HG02938 (cell line): ENCODE data around the gene FZR1.
"Not testable (repeated sequence)": the region's sequence is repeated elsewhere in the genome, so short reads cannot be mapped to it uniquely, and the experiment has no call there.

Source experiments
- ATAC-seq: cut with Tn5 transposase; IDR thresholded peaks from one replicate; pipeline ENCODE4 v1.9.1; 2021; ENCODE audit warnings: mild to moderate bottlenecking, moderate library complexity; ENCODE audit not compliant: unreplicated experiment

The FZR1 gene

GRCh38 chr19:3528080-3528479, 22.0 kb downstream of the FZR1 start:
- no peak for ATAC-seq

DNA sequence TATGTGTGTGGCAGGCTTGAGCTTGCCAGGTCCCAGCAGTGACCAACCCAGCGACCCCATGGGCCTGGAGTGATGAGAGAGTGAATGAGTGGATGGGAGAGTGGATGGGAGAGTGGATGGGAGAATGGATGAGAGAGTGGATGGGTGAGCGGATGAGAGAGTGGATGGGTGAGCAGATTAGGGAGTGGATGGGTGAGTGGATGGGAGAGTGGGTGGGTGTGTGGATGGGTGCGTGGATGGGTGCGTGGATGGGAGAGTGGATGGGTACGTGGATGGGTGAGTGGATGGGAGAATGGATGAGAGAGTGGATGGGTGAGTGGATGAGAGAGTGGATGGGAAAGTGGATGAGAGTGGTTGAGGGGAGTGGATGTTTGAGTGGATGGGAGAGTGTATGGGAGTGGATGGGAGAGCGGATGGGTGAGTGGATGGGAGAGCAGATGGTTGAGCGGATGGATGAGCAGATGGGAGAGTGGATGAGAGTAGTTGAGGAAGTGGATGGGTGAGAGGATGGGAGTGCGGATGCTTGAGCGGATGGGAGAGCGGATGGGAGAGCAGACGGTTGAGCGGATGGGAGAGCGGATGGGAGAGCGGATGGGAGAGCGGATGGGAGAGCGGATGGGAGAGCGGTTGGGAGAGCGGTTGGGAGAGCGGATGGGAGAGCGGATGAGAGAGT, 22.6 kb downstream of the FZR1 start:
- no peak for ATAC-seq

GRCh38 chr19:3529299-3529698, 23.2 kb downstream of the FZR1 start:
- not testable (repeated sequence) for ATAC-seq

- ATAC-seq: no peak
Observed at GRCh38 chr19:3530389-3530788, 24.3 kb downstream of the FZR1 start.

DNA sequence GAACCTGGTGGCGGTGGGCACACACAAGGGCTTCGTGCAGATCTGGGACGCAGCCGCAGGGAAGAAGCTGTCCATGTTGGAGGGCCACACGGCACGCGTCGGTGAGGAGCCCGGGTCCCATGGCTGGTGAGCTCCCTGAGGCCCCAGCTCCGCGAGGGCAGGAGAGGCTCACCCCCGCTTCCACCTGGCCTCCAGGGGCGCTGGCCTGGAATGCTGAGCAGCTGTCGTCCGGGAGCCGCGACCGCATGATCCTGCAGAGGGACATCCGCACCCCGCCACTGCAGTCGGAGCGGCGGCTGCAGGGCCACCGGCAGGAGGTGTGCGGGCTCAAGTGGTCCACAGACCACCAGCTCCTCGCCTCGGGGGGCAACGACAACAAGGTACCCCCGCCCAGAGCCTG, 25.6 kb downstream of the FZR1 start:
- ATAC-seq: no peak

DNA sequence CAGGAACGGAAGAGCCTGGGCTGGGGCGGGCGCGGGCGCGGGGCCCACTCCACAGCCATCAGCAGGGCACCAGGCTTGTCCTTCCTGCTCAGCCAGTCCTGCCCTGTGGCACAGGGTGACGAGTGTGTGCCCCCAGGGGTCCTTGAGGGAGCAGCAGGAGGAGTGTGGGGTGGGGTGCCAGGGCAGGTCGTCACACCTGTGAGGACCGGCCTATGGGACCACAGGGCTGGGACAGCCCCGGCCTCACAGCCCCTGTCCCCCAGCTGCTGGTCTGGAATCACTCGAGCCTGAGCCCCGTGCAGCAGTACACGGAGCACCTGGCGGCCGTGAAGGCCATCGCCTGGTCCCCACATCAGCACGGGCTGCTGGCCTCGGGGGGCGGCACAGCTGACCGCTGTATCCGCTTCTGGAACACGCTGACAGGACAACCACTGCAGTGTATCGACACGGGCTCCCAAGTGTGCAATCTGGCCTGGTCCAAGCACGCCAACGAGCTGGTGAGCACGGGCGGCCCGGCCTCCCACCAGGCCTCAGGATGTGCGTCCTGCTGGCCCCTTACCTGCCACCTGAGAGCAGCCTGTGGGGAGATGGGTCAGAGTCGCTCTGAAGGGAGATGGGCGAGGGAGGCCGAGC, 26.2 kb downstream of the FZR1 start:
- no peak for ATAC-seq

- ATAC-seq: no peak
Observed at GRCh38 chr19:3533033-3533432, 26.9 kb downstream of the FZR1 start.

GRCh38 chr19:3533563-3534216, 27.6 kb downstream of the FZR1 start:
- ATAC-seq: no peak

DNA sequence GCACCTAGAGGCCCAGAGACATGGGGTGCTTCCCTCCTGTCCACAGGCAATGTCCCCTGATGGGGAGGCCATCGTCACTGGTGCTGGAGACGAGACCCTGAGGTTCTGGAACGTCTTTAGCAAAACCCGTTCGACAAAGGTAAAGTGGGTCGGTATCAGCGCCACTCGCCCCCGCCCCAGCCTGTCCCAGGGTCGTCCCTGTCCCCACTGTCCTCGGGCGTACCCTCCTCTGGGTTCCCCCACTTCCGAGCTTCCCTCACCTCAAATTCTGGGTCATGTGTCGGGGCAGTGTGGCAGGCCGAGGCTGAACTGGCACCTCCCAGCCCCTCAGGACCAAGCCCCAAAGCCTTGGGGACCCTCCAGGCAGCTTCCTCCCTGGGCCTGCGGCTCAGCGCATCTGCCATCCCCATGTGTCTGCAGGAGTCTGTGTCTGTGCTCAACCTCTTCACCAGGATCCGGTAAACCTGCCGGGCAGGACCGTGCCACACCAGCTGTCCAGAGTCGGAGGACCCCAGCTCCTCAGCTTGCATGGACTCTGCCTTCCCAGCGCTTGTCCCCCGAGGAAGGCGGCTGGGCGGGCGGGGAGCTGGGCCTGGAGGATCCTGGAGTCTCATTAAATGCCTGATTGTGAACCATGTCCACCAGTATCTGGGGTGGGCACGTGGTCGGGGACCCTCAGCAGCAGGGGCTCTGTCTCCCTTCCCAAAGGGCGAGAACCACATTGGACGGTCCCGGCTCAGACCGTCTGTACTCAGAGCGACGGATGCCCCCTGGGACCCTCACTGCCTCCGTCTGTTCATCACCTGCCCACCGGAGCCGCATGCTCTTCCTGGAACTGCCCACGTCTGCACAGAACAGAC, 28.5 kb downstream of the FZR1 start:
- no peak for ATAC-seq

DNA sequence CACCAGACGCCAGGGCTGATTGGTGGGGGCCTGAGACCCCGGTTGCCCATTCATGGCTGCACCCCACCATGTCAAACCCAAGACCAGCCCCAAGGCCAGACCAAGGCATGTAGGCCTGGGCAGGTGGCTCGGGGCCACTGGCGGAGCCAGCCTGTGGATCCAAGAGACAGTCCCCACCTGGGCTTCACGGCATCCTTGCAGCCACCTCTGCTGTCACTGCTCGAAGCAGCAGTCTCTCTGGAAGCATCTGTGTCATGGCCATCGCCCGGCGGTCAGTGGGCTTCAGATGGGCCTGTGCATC, 29.1 kb downstream of the FZR1 start:
- no peak for ATAC-seq

DNA sequence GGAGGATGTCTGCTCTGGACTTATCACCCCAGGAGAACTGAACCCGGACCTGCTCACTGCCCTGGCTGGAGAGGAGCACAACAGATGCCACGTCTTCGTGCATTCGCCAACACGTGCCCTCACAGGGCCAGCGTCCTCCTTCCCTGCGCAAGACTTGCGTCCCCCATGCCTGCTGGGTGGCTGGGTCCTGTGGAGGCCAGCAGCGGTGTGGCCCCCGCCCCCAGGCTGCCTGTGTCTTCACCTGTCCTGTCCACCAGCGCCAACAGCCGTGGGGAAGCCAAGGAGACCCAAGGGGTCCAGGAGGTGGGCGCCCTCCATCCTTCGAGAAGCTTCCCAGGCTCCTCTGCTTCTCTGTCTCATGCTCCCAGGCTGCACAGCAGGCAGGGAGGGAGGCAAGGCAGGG, 29.5 kb downstream of the FZR1 start:
- ATAC-seq: no peak

DNA sequence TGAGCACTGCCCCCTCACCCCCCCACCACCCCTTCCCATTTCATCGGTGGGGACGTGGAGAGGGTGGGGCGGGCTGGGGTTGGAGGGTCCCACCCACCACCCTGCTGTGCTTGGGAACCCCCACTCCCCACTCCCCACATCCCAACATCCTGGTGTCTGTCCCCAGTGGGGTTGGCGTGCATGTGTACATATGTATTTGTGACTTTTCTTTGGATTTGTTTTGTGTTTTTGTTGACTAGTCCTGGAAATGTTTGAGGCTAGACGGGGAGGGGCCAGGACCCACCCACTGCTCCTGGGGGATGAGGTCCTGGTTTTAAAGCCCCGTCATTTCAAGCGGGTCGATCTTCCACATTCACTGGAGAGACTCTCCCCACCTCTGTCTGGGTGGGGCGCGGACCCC, 29.9 kb downstream of the FZR1 start:
- ATAC-seq: no peak

- no peak for ATAC-seq
Observed at GRCh38 chr19:3536429-3537100, 30.5 kb downstream of the FZR1 start.

DNA sequence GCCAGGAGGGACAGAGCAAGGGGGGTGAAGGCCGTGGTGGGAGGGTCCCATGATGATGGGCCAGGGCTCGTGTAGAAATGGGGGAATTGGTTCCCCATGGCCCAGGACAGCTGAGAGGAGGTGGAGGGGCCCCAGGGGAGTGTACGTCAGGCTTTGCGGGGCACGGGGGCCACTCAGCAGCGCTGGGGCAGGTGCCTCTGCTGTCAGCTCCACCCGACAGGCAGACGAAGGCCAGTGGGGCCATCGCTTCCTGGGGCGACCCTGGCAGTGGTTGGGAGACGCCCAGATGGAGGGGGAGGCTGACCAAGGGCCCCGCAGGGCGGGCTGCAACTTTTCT, 31.0 kb downstream of the FZR1 start:
- no peak for ATAC-seq

- ATAC-seq: no peak
Observed at GRCh38 chr19:3537438-3538240, 31.5 kb downstream of the FZR1 start.

- no peak for ATAC-seq
Observed at GRCh38 chr19:3538258-3538929, 32.3 kb downstream of the FZR1 start.

DNA sequence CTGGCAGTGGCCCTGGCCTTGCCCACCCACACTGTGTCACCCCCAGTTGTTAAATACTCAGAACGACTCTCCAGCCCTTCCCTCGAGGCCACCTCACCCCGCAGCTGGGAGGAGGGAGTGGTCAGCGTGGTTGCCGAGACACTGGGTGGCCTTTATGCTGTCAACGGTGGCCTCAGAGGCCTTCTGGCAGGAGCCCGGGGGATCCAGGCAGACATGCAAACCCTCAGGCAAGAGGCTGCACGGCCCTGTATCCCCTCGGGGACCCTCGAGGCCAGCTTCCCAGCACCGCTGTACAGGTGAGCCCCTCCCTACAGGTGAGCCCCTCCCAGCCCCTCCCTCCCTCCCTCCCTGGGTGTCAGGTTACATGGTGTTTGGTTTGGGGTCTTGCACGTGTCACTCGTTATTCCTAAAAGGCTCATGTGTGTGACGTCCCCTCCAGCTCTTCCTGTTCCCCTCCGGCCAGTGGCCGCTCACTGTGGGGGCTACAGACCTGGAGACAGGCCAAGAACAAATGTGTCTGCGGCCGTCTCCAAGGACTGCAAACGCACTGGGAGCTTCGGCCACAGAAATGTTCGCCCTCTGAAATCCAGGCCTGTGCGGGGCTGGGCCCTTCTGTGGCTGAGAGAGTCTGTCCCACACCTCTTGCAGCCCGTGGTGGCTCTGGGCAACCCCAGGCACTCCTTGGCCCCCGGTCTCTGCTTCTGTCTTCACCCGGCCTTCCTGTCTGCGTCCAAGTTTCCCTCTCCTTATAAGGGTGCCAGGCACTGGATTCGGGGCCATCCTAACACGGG, 33.0 kb downstream of the FZR1 start, which contains the start of gene TEKTIP1:
TSS of gene TEKTIP1 (plus strand) at position 210 of the 791 bp plus-strand sequence. CDS start at position 214, 4 bp downstream.
- ATAC-seq: no peak

DNA sequence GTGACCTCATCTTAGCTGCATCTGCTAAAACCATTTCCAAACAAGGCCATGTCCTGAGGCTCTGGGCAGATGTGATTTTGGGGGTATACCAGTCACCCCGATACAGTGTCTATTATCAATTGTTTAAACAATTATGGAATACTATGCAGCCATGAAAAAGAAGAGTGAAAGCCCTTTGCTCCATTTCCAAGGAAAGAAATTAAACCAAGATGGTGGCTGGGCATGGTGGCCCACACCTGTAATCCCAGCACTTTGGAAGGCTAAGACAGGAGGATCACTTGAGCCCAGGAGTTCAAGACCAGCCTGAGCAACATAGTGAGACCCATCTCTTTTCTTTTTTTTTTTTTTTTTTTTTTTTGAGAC, 33.6 kb downstream of the FZR1 start:
- ATAC-seq: no peak
